ENCODE measurements around the gene NOA1. TPM values are rescaled to one million over a fixed set of nuclear protein-coding genes. Genes with fewer than 3 reads are reported as not detected.

NOA1 gene
- total and polyA plus RNA-seq, 10 of the 15 experiments (the other 5 are each of a cell fraction or from before 2014, with no cell fraction given) = 3.2 to 34.0 (median 17.6) TPM

- in situ Hi-C loops (cut with MboI) (no loop called here), intact Hi-C loops (cut with micrococcal nuclease; ENCODE audit: unreplicated experiment) (no loop called here)
- DNase-seq (ENCODE audit: low read depth, low spot score) = no peak
- ChIA-PET CTCF (interaction anchor here (0.7 to 3.0 kb wide), 13 partner anchors 10 to 309 kb away, joined by 3 to 11 read pairs (median 3); partner anchors contain the start of gene NOA1), SMC1A (ENCODE audit: uncharacterized antibody, unreplicated experiment) (interaction anchor here (0.7 to 4.1 kb wide), 5 partner anchors 9 to 54 kb away, joined by 3 to 14 read pairs (median 4); partner anchors contain the start of genes NOA1, POLR2B and REST), RAD21 (ENCODE audit: unreplicated experiment) (no interaction called here), POLR2A (no interaction called here)
- Histone ChIP-seq H3K9me3 (replicated peaks; ENCODE audit: control insufficient read depth, insufficient read depth, low read length) (no peaks in the 10 kb centered on the region), H3K9ac (ENCODE audit: control insufficient read depth, insufficient read depth, low read length) (no peak overlapping the region), H2AFZ (ENCODE audit: control insufficient read depth, low read depth, low read length) (no peak overlapping the region), H3K27me3 (replicated peaks in 1 of 2; ENCODE audit: control insufficient read depth in 2 of 2, insufficient read depth in 2 of 2, low read length in 1 of 2) (no peaks in the 10 kb centered on the region), H3K36me3 (ENCODE audit: control insufficient read depth in 2 of 2, insufficient read depth in 2 of 2, low read length in 1 of 2) (peaks cover 0 to 19% of the 10 kb centered on the region in 2 experiments; a peak in 3 of 4 replicates), H3K4me3 (no peak overlapping the region), H3K79me2 (ENCODE audit: control insufficient read depth, insufficient read depth, low read length) (no peaks in the 10 kb centered on the region), H4K20me1 (ENCODE audit: control insufficient read depth, insufficient read depth) (no peaks in the 10 kb centered on the region), H3K4me2 (ENCODE audit: control insufficient read depth, insufficient read depth) (no peak overlapping the region), H3K27ac (ENCODE audit: control insufficient read depth, insufficient read depth) (no peak overlapping the region), H3K4me1 (ENCODE audit: control insufficient read depth, insufficient read depth, low read length) (no peaks in the 10 kb centered on the region)
- no peak for ATAC-seq
- no TSS peak for BruUV-seq (replicated peaks)
- WGBS (ENCODE audit: insufficient coverage, insufficient replicate concordance, low lambda C conversion rate, missing lambda C conversion rate) = 94% methylated on average over 2 of the region's 2 CpGs
- no peak for FAIRE-seq
- no peak for TF ChIP-seq RAD21 (IDR thresholded peaks at IDR 0.05; ENCODE audit: insufficient read depth, low read depth, low read length)
- TF ChIP-seq ZNF274 (IDR thresholded peaks at IDR 0.05; ENCODE audit: insufficient read depth, insufficient read length) = no peak
- no peak for TF ChIP-seq CBFB (IDR thresholded peaks at IDR 0.05; ENCODE audit: low read depth)
- TF ChIP-seq RB1 (IDR thresholded peaks at IDR 0.05; ENCODE audit: borderline replicate concordance) = no peak
- TF ChIP-seq ZBTB40 (IDR thresholded peaks at IDR 0.05; ENCODE audit: borderline replicate concordance) = no peak
- TF ChIP-seq TBL1XR1 (IDR thresholded peaks at IDR 0.05; ENCODE audit: low read depth, low read length) = no peak
- TF ChIP-seq, protein P1, sequence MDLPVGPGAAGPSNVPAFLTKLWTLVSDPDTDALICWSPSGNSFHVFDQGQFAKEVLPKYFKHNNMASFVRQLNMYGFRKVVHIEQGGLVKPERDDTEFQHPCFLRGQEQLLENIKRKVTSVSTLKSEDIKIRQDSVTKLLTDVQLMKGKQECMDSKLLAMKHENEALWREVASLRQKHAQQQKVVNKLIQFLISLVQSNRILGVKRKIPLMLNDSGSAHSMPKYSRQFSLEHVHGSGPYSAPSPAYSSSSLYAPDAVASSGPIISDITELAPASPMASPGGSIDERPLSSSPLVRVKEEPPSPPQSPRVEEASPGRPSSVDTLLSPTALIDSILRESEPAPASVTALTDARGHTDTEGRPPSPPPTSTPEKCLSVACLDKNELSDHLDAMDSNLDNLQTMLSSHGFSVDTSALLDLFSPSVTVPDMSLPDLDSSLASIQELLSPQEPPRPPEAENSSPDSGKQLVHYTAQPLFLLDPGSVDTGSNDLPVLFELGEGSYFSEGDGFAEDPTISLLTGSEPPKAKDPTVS (IDR thresholded peaks at IDR 0.05; ENCODE audit: low read depth, low read length) = no peak
- TF ChIP-seq NFYB (IDR thresholded peaks at IDR 0.05; ENCODE audit: insufficient read depth, low read depth, low read length) = no peak
- TF ChIP-seq EED (IDR thresholded peaks at IDR 0.05; ENCODE audit: low read depth) = no peak
- TF ChIP-seq, protein P2, sequence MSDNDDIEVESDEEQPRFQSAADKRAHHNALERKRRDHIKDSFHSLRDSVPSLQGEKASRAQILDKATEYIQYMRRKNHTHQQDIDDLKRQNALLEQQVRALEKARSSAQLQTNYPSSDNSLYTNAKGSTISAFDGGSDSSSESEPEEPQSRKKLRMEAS (IDR thresholded peaks at IDR 0.05; ENCODE audit: low read depth, low read length) = no peak
- TF ChIP-seq ZZZ3 (IDR thresholded peaks at IDR 0.05; ENCODE audit: control insufficient read depth, insufficient read length, low read depth) = no peak
- no peak for TF ChIP-seq LARP7 (IDR thresholded peaks at IDR 0.05)
- TF ChIP-seq MYB (IDR thresholded peaks at IDR 0.05; ENCODE audit: borderline replicate concordance, low read depth, low read length) = no peak
- TF ChIP-seq RUNX3 (IDR thresholded peaks at IDR 0.05; ENCODE audit: low read length) = no peak
- TF ChIP-seq, protein P3, sequence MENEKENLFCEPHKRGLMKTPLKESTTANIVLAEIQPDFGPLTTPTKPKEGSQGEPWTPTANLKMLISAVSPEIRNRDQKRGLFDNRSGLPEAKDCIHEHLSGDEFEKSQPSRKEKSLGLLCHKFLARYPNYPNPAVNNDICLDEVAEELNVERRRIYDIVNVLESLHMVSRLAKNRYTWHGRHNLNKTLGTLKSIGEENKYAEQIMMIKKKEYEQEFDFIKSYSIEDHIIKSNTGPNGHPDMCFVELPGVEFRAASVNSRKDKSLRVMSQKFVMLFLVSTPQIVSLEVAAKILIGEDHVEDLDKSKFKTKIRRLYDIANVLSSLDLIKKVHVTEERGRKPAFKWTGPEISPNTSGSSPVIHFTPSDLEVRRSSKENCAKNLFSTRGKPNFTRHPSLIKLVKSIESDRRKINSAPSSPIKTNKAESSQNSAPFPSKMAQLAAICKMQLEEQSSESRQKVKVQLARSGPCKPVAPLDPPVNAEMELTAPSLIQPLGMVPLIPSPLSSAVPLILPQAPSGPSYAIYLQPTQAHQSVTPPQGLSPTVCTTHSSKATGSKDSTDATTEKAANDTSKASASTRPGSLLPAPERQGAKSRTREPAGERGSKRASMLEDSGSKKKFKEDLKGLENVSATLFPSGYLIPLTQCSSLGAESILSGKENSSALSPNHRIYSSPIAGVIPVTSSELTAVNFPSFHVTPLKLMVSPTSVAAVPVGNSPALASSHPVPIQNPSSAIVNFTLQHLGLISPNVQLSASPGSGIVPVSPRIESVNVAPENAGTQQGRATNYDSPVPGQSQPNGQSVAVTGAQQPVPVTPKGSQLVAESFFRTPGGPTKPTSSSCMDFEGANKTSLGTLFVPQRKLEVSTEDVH (IDR thresholded peaks at IDR 0.05; ENCODE audit: low read depth, partially characterized antibody) = no peak
- no peak for TF ChIP-seq RBBP5 (conservative IDR thresholded peaks at IDR 0.05)
- TF ChIP-seq CBX3 (IDR thresholded peaks at IDR 0.05; ENCODE audit: borderline replicate concordance, low read depth) = no peak
- TF ChIP-seq NFIC (IDR thresholded peaks at IDR 0.05; ENCODE audit: low read depth, low read length) = no peak
These were observed 16.3 kb downstream of the NOA1 start for GRCh38 chr4:56961107-56961500.
